ENCODE measurements around the gene IGSF9. TPM values are rescaled to one million over a fixed set of nuclear protein-coding genes. Genes with fewer than 3 reads are reported as not detected.

Gene IGSF9
- 23.9 and 24.5 TPM in 2 replicates for total RNA-seq
- long read RNA-seq, result 0 reads

GRCh38 chr1:159945483-159946241 lies at the start of gene IGSF9:
Gene IGSF9, minus strand, starts transcription at chr1:159945613. Its CDS starts 2,159 bp downstream, at chr1:159943454.
- DNase-seq (ENCODE audit: low read depth, low spot score), result peak; percentile 89
- peak within 1 kb of the TSS; percentile 53 for H3K27ac Mint-ChIP-seq (ENCODE audit: unreplicated experiment)
- TF ChIP-seq CTCF (conservative IDR thresholded peaks at IDR 0.05), result peak; percentile 67
- no peaks in the 10 kb centered on the region for H3K36me3 Mint-ChIP-seq (ENCODE audit: low read depth)
- H3K9me3 Mint-ChIP-seq, result peaks cover 2% of the 10 kb centered on the region
- peaks cover 30% of the 10 kb centered on the region for H3K27me3 Mint-ChIP-seq (ENCODE audit: low read depth)
- peak within 1 kb of the TSS; percentile 94 for H3K4me3 Mint-ChIP-seq
- H3K4me1 Mint-ChIP-seq, result peaks cover 46% of the 10 kb centered on the region

- Mint-ChIP-seq H3K4me3 (no peak overlapping the region), H3K27ac (ENCODE audit: unreplicated experiment) (no peak overlapping the region), H3K27me3 (ENCODE audit: low read depth) (peaks cover 66% of the 10 kb centered on the region), H3K36me3 (ENCODE audit: low read depth) (no peaks in the 10 kb centered on the region), H3K9me3 (no peaks in the 10 kb centered on the region), H3K4me1 (no peaks in the 10 kb centered on the region)
- no peak for DNase-seq (ENCODE audit: low read depth, low spot score)
- TF ChIP-seq CTCF (conservative IDR thresholded peaks at IDR 0.05), result no peak
Observed at GRCh38 chr1:159994896-159995295, 49.5 kb upstream of the IGSF9 start.

- Mint-ChIP-seq H3K4me1 (no peaks in the 10 kb centered on the region), H3K27ac (ENCODE audit: unreplicated experiment) (no peak overlapping the region), H3K9me3 (no peaks in the 10 kb centered on the region), H3K4me3 (no peak overlapping the region), H3K36me3 (ENCODE audit: low read depth) (no peaks in the 10 kb centered on the region), H3K27me3 (ENCODE audit: low read depth) (peaks cover 64% of the 10 kb centered on the region)
- no peak for TF ChIP-seq CTCF (conservative IDR thresholded peaks at IDR 0.05)
- no peak for DNase-seq (ENCODE audit: low read depth, low spot score)
Observed at GRCh38 chr1:159993911-159994310, 48.5 kb upstream of the IGSF9 start.

GRCh38 chr1:159992161-159992560 lies 46.7 kb upstream of the IGSF9 start:
- H3K9me3 Mint-ChIP-seq, result no peaks in the 10 kb centered on the region
- peaks cover 52% of the 10 kb centered on the region for H3K27me3 Mint-ChIP-seq (ENCODE audit: low read depth)
- H3K27ac Mint-ChIP-seq (ENCODE audit: unreplicated experiment), result no peak overlapping the region
- H3K36me3 Mint-ChIP-seq (ENCODE audit: low read depth), result no peaks in the 10 kb centered on the region
- H3K4me1 Mint-ChIP-seq, result no peaks in the 10 kb centered on the region
- H3K4me3 Mint-ChIP-seq, result no peak overlapping the region
- TF ChIP-seq CTCF (conservative IDR thresholded peaks at IDR 0.05), result no peak
- no peak for DNase-seq (ENCODE audit: low read depth, low spot score)

- Mint-ChIP-seq H3K36me3 (ENCODE audit: low read depth) (no peaks in the 10 kb centered on the region), H3K27me3 (ENCODE audit: low read depth) (peaks cover 49% of the 10 kb centered on the region), H3K4me3 (no peak overlapping the region), H3K9me3 (no peaks in the 10 kb centered on the region), H3K27ac (ENCODE audit: unreplicated experiment) (no peak overlapping the region), H3K4me1 (no peaks in the 10 kb centered on the region)
- no peak for TF ChIP-seq CTCF (conservative IDR thresholded peaks at IDR 0.05)
- no peak for DNase-seq (ENCODE audit: low read depth, low spot score)
Observed at GRCh38 chr1:159991513-159991912, 46.1 kb upstream of the IGSF9 start.
